Epithelial cell of esophagus (primary cell): ENCODE results near the gene BRD2.

ENCODE experiments used
- DNase-seq: peaks from one replicate; pipeline ENCODE4 v3.0.0; 2010; ENCODE audit warnings: low read depth
- H3K4me3 ChIP-seq: 2 replicates; pipeline ENCODE4 v1.5.1; 2011; ENCODE audit warnings: mild to moderate bottlenecking, low read length, control low read depth
- CTCF ChIP-seq: IDR thresholded peaks from 2 replicates; pipeline ENCODE4 v1.5.1; 2011; ENCODE audit warnings: low read depth, mild to moderate bottlenecking, low read length, control low read depth, inconsistent platforms; ENCODE audit not compliant: insufficient read depth; ENCODE audit errors: missing control alignments

BRD2 gene

DNA sequence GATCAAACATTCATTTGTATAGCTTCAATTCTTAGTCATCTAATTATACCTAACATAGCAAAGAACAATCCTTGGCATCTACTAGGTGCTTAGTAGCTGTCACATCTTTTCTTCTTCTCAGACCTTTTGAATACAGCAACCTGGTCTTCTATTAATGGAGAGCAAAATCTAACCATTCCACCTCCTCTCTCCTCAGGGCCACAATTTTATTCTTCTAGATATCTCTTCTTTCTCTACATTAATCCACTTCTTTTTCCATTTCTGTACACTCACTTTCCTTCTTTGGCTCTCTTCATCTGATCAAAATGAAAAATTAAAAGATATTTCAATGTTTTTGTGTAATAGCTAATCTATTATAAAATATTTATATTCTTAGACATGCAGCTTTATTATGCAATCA lies 50.0 kb downstream of the BRD2 start:
- no peak for TF ChIP-seq CTCF
- DNase-seq: no peak
- H3K4me3 ChIP-seq: no peak overlapping the region

- no peak for TF ChIP-seq CTCF
- H3K4me3 ChIP-seq: no peak overlapping the region
- DNase-seq: peak; percentile 10
These were observed 50.5 kb downstream of the BRD2 start for GRCh38 chr6:33018904-33019303.

DNA sequence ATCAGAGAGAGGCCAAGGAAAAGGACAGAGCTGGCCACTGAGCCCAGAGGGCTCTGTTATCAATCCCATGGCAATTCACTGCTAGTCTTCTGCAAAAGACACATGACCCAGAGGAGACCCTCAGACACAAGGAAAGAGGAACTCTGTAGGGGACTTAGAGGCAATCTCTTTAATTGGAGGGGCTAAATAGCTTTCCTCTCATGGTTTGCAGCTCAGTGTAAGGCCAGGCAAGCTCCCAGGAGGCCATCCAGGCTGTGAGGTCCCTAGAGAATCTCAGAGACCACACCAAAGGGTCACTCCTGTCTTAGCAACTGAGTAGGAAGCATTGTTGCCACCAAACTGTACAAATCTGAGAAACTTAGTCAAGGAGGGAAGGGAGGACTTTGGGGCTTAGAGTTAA lies 51.0 kb downstream of the BRD2 start:
- no peak overlapping the region for H3K4me3 ChIP-seq
- DNase-seq: no peak
- no peak for TF ChIP-seq CTCF

GRCh38 chr6:33021917-33022316 lies 53.5 kb downstream of the BRD2 start:
- no peak overlapping the region for H3K4me3 ChIP-seq
- no peak for TF ChIP-seq CTCF
- no peak for DNase-seq

GRCh38 chr6:33023536-33023935 lies 55.1 kb downstream of the BRD2 start:
- no peak for DNase-seq
- TF ChIP-seq CTCF: no peak

DNA sequence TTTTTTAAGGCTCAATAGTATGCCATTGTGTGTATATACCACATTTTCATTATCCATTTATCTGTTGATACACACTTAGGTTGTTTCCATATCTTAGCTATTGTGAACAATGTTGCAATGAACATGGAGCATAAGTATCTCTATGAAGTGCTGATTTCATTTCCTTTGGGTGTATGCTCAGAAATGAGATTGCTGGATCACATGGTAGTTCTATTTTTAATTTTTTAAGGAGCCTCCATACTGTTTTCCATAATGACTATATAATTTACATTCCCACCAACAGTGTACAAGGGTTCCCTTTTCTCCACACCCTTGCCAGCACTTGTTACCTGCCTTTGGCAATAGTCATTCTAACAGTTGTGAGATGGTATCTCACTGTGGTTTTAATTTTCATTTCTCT lies 56.1 kb downstream of the BRD2 start:
- DNase-seq: no peak
- no peak overlapping the region for H3K4me3 ChIP-seq
- TF ChIP-seq CTCF: no peak

More at GRCh38 chr6:33023536-33023935, 55.1 kb downstream of the BRD2 start:
- H3K4me3 ChIP-seq: no peak overlapping the region

DNA sequence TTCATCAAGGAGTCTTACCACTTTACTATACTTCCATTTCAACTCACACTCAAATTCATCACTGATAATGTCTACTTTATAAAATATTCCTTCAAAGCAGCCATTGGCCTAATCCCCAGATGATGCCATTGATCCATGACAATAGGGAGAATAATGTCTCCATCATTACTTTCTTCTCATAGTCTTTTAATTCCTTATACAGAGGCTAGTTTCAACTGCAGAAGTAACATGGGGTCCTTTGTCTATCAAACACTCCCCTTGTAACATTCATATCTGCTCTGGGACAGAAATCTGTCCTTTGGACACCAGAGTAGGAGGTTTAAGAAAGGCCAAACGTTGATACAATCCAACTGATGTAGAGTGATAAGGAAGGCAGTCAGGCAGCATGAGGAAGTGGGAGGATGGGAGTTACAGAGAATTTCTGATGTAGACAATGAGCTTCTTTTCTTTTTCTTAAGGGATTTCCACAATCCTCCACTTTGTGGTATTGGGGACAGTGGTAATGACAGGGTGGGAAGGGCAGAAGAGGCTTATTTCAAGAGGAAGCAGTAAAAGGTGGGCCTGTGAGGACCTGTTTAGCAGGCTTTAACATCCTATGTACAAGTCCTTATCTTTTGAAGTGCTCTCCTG lies 59.9 kb downstream of the BRD2 start:
- no peak for TF ChIP-seq CTCF
- no peak for DNase-seq
- no peak overlapping the region for H3K4me3 ChIP-seq
